ENCODE results near the gene FAM53C.
A peak's percentile ranks its signal among the peaks of the same experiment; 100 is the strongest.

Gene FAM53C

DNA sequence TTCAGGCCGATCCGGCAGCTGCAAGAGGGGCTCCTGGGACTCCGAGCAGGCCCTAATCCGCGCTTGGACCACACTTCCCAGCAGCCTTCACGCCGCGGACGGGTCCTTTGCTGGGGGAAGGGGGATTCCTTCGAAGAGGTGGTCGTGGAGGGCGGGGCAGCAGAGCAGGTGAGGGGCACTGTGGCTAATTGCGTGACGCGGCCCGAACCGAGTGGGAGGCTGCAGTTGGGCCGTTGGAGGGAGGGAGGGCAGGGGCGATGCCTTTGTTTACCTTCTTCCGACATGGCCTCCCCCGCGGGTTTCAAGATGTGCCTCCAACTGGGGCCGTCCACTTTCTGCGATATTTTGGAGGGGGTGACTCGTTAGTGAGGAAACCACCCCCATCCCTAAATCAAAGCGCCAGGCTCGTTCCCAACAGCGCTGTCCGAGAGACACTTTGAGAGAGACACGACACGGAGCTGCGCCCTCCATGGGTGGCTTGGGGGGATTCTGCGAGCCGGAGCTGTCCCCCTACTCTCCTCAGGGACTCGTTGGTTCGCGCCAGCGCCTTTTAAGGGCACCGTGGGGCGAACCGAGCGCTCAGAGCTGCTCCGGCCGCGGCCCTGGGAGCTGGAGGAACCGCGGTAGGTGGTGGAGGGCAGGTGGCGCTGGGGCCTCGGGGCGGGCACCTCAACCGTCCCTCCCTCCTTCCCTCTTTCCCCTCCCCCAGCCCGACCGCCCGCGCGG is at the start of gene FAM53C:
Gene FAM53C, plus strand, starts transcription at position 582 of the 726 bp plus-strand sequence. CDS start 3,070 bp downstream, outside the sequence.
- Histone ChIP-seq H2AFZ (ENCODE audit: low read depth, low read length, severe bottlenecking) (peak within 1 kb of the TSS; percentile 69), H4K20me1 (ENCODE audit: low read depth, low read length) (no peaks in the 10 kb centered on the region), H3F3A (ENCODE audit: insufficient read depth) (peaks cover 13% of the 10 kb centered on the region; the same call in 1 of the 2 replicates), H3K4me2 (ENCODE audit: low read depth, low read length, poor library complexity, severe bottlenecking) (peak within 1 kb of the TSS; percentile 94), H3K27me3 (ENCODE audit: low read length) (no peaks in the 10 kb centered on the region), H3K9ac (ENCODE audit: low read length) (peak within 1 kb of the TSS; percentile 88), H3K9me3 (ENCODE audit: insufficient read depth, low read length) (no peaks in the 10 kb centered on the region), H3K79me2 (ENCODE audit: insufficient read depth, low read length) (peaks cover 31% of the 10 kb centered on the region), H3K27ac (ENCODE audit: low read depth, low read length) (peak within 1 kb of the TSS; percentile 67), H3K36me3 (ENCODE audit: low read length) (peaks cover 10% of the 10 kb centered on the region; the same call in 1 of the 2 replicates), H3K9me2 (replicated peaks; ENCODE audit: insufficient read depth, low read length) (no peaks in the 10 kb centered on the region), H3K4me3 (ENCODE audit: insufficient read depth, low read length, poor library complexity, severe bottlenecking) (peak within 1 kb of the TSS; percentile 67)
- TF ChIP-seq, protein P1, sequence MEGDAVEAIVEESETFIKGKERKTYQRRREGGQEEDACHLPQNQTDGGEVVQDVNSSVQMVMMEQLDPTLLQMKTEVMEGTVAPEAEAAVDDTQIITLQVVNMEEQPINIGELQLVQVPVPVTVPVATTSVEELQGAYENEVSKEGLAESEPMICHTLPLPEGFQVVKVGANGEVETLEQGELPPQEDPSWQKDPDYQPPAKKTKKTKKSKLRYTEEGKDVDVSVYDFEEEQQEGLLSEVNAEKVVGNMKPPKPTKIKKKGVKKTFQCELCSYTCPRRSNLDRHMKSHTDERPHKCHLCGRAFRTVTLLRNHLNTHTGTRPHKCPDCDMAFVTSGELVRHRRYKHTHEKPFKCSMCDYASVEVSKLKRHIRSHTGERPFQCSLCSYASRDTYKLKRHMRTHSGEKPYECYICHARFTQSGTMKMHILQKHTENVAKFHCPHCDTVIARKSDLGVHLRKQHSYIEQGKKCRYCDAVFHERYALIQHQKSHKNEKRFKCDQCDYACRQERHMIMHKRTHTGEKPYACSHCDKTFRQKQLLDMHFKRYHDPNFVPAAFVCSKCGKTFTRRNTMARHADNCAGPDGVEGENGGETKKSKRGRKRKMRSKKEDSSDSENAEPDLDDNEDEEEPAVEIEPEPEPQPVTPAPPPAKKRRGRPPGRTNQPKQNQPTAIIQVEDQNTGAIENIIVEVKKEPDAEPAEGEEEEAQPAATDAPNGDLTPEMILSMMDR (IDR thresholded peaks at IDR 0.05; ENCODE audit: insufficient read depth, low read length, poor library complexity, severe bottlenecking) = no peak
- TF ChIP-seq EZH2phosphoT487 (conservative IDR thresholded peaks at IDR 0.05; ENCODE audit: low read length) = no peak

GRCh38 chr5:138289296-138289695 is 48.8 kb upstream of the FAM53C start:
- Histone ChIP-seq H3K27me3 (ENCODE audit: low read length) (no peaks in the 10 kb centered on the region), H3K9me3 (ENCODE audit: insufficient read depth, low read length) (no peaks in the 10 kb centered on the region), H3K36me3 (ENCODE audit: low read length) (no peaks in the 10 kb centered on the region), H4K20me1 (ENCODE audit: low read depth, low read length) (no peaks in the 10 kb centered on the region), H3K79me2 (ENCODE audit: insufficient read depth, low read length) (no peaks in the 10 kb centered on the region), H3F3A (ENCODE audit: insufficient read depth) (0 out of 2 replicates have a peak, but pooled peaks cover 4% of the 10 kb centered on the region), H3K27ac (ENCODE audit: low read depth, low read length) (no peak overlapping the region), H3K9me2 (replicated peaks; ENCODE audit: insufficient read depth, low read length) (no peaks in the 10 kb centered on the region), H2AFZ (ENCODE audit: low read depth, low read length, severe bottlenecking) (no peak overlapping the region), H3K9ac (ENCODE audit: low read length) (no peak overlapping the region), H3K4me2 (ENCODE audit: low read depth, low read length, poor library complexity, severe bottlenecking) (no peak overlapping the region), H3K4me3 (ENCODE audit: insufficient read depth, low read length, poor library complexity, severe bottlenecking) (no peak overlapping the region)
- TF ChIP-seq, protein P1 (IDR thresholded peaks at IDR 0.05; ENCODE audit: insufficient read depth, low read length, poor library complexity, severe bottlenecking) = no peak
- no peak for TF ChIP-seq EZH2phosphoT487 (conservative IDR thresholded peaks at IDR 0.05; ENCODE audit: low read length)

- no peaks in the 10 kb centered on the region for H3K79me2 ChIP-seq (ENCODE audit: insufficient read depth, low read length)
- no peak overlapping the region for H3K4me2 ChIP-seq (ENCODE audit: low read depth, low read length, poor library complexity, severe bottlenecking)
- H3K27ac ChIP-seq (ENCODE audit: low read depth, low read length) = no peak overlapping the region
- H2AFZ ChIP-seq (ENCODE audit: low read depth, low read length, severe bottlenecking) = no peak overlapping the region
- no peaks in the 10 kb centered on the region for H3K27me3 ChIP-seq (ENCODE audit: low read length)
- TF ChIP-seq, protein P1 (IDR thresholded peaks at IDR 0.05; ENCODE audit: insufficient read depth, low read length, poor library complexity, severe bottlenecking) = no peak
- TF ChIP-seq EZH2phosphoT487 (conservative IDR thresholded peaks at IDR 0.05; ENCODE audit: low read length) = no peak
- no peak overlapping the region for H3K4me3 ChIP-seq (ENCODE audit: insufficient read depth, low read length, poor library complexity, severe bottlenecking)
- H3K9me3 ChIP-seq (ENCODE audit: insufficient read depth, low read length) = no peaks in the 10 kb centered on the region
- H3K36me3 ChIP-seq (ENCODE audit: low read length) = no peaks in the 10 kb centered on the region
- no peaks in the 10 kb centered on the region for H3K9me2 ChIP-seq (replicated peaks; ENCODE audit: insufficient read depth, low read length)
- H3K9ac ChIP-seq (ENCODE audit: low read length) = no peak overlapping the region
- no peaks in the 10 kb centered on the region for H3F3A ChIP-seq (ENCODE audit: insufficient read depth)
- no peaks in the 10 kb centered on the region for H4K20me1 ChIP-seq (ENCODE audit: low read depth, low read length)
Measured at GRCh38 chr5:138303372-138303771, 34.7 kb upstream of the FAM53C start.

All from SU-DHL-6 (cell line).